ENCODE data around the gene SLC30A2.
A peak's percentile ranks its signal among the peaks of the same experiment; 100 is the strongest.

The SLC30A2 gene

DNA sequence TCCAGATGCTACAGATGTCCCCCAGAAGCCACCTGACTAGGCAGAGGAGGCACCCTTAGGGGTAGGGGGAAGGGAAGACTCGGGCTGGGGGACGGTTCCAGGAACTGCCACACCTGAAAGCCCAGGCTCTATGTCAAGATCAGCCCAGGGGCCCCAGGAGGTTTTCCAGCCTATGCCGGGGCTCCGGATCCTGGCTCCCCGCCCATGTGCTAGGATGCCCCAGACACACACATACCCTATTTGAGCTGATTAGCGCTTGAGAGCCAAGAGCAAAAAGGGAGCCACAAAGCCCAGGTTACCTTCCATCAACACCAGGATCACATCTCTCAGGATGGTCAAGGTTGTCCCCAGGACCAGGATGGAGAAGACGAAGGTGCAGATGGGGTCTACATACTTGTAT is 4.5 kb downstream of the SLC30A2 start:
- no peak for DNase-seq (ENCODE audit: low read depth in 3 of 3)

DNA sequence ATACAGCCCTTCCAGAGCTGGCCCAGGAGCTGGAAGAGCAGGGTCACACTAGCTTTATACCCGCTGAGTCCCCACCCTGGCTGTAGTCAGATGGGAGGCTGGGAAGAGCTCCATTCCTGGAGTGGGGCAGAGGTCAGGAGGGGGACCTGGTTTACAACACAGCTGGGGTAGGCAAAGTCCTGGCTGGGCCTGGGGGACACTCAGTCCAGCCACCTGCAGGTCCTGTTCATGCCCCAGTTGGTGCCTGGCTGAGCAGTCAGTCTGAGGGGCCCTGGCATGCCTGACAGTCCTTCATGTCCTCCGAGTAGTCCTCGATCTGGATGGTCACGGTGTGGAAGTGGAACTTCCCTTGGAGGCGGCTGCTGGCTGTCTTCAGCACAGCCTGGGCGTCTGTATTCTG is 7.0 kb downstream of the SLC30A2 start:
- no peak for DNase-seq (ENCODE audit: low read depth in 3 of 3)

DNA sequence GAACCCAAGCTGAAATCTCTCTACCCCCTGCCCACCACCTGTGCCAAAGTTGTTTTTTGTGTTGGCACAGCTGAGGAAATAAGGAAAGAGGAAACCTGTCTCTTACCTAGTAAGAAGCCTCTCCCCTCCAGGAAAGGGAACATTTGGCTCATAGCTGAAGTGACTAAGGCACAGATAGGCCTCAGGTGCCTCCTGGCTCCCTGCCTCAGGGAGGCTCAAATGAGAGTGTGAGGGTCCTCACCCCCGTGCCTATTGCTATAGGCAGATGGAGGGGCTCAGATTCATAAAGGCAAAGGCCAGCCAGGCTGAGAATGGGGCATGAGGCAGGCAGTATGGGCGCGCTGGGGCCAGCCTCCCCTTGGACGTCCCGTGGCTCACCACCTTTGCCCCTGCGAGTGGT is 7.4 kb downstream of the SLC30A2 start:
- no peak for DNase-seq (ENCODE audit: low read depth in 3 of 3)

DNA sequence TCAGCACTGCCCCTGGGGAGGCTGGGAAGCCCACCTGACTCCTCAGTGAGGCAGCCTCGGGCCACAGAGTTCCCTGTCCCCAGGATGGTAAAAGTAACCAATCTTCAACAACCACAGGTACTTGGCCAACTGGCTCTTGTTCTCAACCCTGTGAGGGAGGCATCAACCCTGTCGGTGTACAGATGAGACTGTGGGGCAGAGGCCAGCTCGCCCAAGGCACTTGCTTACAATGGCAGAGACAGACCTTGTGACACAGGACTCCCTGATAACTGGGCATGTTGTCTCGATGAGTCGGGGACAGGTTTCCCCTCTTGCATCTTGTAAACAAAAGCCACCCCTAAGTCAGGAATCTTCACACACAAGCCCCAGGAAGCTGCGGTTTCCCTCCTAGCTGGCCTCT is 8.0 kb downstream of the SLC30A2 start:
- no peak for DNase-seq (ENCODE audit: low read depth in 3 of 3)

DNA sequence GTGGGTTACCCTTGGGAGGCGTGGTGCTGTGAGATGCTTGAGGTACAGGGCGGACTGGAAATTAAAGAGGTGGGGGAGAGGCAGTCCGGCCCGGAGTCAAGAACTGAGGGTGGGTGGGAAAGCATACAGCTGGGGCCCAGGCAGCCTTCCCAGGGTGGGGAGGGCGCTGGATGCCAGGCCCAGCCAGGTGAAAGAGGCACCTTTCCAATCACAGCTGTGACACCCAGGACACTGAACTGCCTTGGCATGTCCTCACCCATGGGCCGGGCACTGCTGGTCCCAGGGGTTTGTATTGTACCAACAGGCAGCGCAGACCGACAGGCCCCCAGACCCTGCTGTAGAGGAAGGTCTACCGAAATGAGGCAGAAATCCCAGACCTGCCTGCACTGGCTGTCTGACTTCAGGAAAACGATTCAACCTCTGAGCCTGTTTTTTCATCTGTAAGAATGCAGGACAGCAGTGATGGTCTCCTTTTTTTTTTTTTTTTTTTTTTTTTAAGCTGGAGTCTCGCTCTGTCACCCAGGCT is 9.1 kb downstream of the SLC30A2 start:
- no peak for DNase-seq (ENCODE audit: low read depth in 3 of 3)

DNA sequence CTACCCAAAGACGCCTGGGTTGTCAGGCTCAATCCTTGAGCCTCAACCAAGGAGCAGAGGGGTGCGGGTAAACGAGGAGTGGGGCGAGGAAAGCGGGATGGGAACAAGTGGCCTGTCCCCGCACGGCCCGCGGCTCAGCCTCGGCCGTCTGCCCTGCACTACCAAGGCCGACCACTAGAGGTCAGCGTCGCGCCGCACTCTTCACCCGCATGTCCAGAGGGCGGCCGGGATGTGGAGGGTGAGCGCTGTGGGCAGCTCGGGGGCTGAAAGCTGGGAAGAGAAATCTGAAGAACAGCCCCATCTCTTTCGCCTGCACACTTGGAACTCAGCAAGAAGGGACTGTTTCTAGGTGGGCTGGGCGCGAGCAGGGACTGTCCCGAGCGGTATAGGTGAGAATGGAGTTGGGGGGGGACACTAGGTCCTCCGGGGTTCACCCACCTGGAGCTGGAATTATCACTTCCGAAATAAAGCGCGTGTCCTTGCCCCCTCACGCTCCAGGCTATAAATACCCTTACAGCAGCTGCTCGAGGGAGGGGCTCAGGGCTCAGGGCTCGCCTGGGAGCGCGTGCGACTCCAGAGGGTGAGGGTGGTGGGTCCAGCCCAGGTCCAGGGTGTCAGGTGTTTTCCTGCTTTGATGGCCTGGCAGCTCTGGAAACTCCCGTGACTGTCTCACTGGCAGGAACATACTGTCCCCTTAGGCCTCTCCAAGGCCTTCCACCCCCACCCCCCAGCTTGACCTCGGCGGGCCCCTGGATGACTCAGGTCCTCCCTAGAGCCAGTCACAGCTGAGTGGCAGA is 9.8 kb downstream of the SLC30A2 start:
- peak; percentile 46 to 72 (median 56) for DNase-seq (ENCODE audit: low read depth in 3 of 3)

DNA sequence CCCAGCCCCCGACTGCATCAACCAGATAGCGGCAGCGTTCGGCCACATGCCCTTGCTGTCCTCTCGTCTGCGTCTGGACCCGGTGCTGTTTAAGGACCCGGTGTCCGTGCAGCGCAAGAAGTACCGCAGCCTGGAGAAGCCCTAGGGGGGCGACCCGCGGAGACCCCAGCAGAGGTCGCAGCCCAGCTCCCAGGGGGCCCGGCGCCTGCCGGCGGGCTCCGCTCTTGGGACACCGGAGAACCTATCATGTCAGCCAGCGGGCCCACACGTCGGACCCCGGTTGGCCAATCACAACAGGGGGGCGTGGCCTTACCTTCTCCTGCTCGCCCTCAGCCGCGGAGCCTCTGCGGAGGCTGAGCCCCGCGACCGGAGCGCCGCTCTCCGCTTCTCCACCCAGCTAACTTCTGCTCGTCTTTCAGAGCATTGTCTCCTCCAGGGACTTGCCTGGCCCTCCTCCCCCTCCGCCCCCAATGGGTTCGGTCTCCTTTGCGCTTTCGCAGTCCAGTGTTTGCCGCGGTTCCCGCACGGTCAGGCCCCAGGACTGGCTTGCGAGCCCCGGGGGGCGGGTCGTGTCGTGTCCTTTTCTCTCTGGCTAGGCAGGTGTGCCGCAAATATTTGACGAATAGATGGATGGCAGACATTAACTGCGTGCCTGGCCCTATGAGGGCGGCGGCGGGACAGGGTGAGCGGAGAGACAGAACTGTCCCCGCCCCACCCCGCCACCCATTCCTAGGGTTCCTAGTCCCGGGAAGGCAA is 10.5 kb downstream of the SLC30A2 start:
- peak; percentile 81 to 93 (median 89) for DNase-seq (ENCODE audit: low read depth in 3 of 3)

DNA sequence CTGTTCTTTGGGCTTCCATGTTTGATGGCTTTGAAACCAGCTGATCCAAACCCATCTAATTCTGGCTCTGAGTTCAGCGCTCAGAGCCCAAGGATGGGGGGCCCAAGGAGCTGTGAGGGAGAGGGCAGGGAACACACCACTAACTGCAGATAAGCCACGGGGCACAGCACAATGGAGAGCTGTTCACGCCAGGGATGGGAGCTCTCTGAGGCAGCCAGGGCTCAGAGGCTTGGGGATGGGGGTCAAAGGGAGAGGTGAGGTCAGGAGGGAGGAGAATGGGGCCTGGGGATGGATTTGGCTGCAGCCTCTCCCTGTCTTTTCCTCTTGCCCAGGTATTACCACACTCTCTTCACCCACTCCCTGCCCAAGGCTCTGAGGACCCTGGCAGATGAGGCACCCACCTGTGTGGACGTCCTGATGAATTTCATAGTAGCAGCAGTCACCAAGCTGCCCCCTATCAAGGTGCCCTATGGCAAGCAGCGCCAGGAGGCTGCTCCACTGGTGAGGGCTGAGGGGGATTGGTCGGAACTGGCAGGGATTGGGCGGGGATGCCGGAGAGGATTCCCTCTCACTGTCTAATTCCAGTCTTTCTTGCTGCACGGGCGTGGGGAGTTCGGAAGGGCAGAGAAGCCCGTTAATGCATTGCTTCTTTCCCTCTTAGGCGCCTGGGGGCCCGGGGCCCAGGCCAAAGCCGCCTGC is 11.3 kb downstream of the SLC30A2 start:
- DNase-seq (ENCODE audit: low read depth in 3 of 3): no peak

DNA sequence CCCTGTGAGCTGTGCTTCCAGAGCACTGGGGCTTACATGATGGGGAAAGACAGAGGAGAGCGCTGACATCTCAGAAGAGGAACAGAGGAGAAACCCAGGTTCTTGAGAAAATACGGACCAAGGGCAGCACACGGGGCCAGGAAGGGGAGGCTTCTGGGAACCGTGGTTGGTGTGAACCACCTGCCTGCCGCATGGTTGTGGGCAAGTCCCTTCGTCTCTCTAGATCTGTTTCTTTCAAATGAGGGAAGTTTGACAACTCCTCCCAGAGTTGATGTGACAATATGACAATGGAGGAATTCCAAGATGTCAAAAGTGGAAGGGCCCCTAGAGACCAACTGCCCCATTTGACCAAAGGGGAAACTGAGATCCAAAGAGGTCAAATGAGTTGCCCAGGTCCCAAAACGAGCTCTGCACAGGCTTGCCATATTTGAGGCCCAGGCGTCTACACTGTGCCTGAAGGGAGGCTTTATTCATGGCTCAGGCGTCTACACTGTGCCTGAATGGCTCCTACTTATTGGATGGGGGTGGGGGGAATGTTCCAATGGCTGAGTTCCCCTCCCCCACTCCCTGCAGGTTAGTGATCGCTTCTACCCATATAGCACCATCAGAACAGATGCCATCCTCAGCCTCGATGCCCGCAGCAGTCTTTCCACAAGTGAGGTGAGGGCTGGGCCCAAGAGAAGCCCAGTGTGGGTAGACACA is 13.1 kb downstream of the SLC30A2 start:
- no peak for DNase-seq (ENCODE audit: low read depth in 3 of 3)

DNA sequence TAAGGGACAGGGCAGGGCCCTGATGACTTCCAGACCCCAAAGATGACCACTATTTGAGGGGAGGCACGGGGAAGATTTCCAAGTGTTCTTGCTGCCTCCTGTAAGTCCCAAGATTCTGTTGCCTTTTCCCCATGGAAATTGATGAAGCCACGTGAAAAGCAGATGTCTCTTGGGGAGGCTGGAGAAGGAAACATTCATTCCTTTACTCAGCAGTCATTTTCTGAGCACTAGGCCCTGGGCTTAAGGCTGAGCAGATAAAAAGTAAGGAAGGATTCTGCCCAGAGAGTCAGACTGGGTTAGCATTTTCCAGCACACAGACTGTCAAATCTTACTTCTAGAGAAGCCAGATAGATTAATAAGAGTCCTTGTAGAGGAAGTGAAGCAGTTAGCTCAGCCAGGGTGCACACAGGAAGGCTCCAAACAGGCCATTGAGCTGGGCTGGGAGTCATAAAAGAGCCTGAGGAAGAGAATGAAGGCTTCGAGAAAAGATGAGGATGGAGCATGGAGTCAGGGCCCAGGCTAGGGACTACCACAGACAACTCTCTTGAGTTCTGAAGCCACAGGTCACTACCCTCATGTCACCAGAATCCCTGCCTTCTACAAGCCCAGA is 14.2 kb downstream of the SLC30A2 start:
- no peak for DNase-seq (ENCODE audit: low read depth in 3 of 3)

DNA sequence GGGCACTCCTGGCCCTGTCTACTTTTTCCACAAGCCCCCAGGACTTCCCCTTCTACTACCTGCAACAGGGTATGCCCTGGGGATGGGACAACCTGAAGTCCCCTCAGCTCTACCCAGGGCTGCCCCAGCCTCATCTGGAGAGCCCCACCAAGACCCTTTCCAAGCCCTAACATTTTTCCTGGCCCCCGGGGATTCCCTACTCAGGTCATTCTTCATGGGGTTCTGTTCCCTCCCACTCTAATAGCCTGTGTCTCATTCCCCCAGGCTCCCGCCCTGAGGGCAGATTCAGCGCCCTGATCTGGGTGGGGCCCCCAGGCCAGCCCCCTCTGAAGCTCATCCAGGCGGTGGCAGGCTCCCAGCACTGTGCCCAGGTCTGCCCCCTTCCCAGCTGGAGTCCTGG is 14.7 kb downstream of the SLC30A2 start:
- no peak for DNase-seq (ENCODE audit: low read depth in 3 of 3)

DNA sequence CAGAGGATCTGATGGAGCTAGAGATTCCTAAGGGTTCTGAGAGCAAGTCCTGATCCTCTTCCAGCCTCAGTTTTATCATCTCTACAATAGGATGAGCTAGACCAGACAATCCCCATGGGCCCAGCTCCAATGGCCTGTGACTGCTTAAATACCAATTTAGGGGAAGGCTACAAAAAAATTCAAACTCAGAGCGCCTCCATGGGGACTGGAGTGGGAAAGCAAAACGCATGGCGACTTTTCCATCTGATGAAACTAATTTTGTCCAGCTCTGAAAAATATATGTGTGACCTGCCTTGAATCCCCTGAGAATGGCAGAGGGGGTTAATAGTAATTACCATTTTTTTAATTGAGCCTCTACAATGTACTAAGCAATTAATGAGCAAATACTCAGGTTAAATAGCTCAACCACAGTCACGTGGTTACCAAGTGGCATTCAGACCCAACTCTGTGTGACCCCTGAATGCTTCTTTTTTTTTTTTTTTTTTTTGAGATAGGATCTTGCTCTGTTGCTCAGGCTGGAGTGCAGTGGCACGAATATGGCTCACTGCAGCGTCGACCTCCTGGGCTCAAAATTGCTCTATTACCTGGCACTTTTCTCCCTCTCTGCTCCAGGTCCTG is 15.9 kb downstream of the SLC30A2 start:
- DNase-seq (ENCODE audit: low read depth in 3 of 3): no peak

DNA sequence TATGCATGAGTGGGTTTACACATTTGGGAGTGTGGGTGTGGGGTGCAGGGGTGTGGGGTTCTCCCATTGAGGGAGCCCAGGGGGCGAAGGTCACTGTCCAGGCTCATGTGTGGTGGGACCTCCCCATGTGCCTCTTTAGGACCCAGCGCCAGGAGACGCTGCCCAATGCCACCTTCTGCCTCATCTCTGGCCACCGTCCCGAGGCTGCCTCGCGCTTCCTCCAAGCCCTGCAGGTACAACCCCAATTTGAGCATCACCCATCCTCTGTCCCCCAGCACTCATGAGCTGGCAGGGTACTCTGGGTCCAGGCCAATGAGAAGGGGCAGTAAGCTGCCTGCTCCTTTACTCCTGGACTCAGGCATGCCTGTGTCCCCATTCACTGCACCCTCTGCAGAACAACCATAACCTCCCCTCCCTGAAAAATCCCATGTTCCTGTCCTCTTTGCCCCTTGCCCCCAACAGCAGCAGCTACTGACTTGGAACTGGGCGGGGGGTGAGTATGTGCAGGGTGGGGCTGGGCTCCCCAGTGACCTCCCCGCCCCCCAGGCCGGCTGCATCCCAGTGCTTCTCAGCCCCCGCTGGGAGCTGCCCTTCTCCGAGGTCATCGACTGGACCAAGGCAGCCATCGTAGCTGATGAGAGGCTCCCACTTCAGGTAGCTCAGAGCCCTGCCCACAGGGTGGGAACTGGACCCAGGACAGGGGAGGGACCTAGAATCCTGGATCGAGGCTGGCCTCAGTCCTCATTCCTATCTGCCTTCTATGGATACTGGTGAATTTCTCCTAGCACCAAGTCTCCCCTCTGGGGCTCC is 16.7 kb downstream of the SLC30A2 start:
- no peak for DNase-seq (ENCODE audit: low read depth in 3 of 3)

DNA sequence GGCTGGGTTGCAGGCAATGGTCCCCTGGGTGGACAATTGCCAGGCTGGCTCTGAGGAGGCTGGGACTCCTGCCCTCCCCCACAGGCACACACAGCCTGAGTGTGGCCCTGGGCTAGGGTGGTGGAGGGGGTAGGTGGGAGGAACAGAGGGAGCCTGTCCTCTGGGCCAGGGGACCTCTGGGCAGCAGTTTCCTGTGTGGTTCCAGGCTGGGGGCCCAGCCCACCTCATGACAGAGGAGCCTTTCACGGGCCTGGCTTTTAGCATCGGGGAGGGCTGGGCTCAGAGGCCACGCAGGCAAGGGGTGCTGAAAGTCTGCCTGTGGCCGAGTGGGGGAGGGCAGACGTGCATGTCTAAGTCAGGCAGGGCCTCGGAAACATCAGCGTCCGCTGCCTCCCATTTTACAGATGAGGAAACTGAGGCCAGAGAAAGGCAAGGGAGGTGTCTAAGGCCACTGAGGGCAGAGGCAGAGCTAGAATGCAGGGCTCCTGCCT is 17.4 kb downstream of the SLC30A2 start:
- DNase-seq (ENCODE audit: low read depth in 3 of 3): no peak

DNA sequence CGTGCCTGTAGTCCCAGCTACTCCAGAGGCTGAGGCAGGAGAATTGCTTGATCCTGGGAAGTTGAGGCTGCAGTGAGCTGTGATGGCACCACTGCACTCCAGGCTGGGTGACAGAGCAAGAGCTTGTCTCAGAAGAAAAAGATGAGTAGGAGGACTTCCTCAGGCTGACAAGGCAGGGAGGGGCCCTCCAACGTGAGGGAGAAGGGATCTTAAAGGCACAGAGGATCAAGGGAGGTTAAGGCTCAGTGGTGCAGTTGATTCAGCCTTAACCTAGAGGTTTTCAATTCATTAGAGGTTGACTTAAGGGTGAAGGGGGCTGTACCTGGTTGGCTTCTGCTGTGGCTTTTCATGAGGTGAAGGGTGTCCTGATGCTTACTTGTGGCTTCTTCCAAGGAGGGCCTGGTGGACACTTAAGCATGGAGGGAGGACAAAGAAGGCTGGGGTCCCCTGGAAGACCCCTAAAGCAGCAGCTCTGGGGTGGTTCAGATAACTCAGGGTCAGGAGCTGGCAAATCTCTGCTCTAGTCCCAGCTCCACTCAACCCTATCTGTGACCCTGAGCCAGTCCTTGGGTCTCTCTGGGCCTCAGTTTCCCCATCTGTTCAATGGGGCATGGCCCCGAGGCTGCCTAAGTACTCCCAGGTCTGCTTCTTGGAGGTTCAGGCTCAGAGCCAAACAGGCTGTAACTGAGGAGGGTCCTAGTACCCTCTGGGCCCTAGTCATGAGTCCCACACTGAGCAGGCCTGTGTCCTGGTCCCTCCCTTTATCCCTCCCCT is 18.0 kb downstream of the SLC30A2 start:
- DNase-seq (ENCODE audit: low read depth in 3 of 3): no peak

DNA sequence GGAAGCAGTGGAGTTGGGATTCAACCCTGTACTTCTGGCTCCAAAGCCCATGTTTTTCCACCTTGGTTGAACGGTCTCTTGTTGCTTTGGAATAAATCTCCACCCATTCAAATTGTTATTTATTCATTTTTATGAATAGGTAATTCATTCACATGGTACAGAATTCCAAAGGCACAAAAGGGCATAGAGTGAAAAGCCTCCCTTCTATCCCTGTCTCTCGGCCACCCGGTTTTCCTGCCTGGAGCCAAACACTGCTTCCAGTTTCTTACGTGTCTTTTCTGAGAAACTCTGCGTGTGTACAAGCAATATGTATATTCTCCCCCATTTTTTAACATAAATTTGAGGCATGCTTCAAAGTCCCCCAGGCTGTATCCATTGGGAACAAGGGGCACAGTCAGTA is 20.4 kb downstream of the SLC30A2 start:
- no peak for DNase-seq (ENCODE audit: low read depth in 3 of 3)

DNA sequence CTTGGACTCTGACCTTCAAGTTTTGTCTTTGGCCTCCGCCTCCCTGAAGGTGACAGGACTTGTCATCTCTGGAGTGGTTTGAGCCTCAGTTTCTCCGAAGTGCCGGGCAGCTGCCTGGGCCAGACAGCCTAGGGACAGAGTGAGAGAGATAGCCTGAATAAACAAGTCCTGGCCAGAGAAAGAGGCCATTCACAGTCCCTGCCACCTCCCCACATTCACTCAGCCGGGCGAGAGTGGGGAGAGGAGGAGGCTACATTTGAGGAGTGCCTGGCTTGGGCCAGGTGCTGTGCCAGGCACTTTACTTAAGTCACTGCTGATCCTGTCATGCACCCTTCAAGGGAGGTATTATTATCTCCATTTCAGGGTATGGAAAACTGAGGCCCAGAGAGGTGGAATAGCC is 20.9 kb downstream of the SLC30A2 start:
- DNase-seq (ENCODE audit: low read depth in 3 of 3): no peak

DNA sequence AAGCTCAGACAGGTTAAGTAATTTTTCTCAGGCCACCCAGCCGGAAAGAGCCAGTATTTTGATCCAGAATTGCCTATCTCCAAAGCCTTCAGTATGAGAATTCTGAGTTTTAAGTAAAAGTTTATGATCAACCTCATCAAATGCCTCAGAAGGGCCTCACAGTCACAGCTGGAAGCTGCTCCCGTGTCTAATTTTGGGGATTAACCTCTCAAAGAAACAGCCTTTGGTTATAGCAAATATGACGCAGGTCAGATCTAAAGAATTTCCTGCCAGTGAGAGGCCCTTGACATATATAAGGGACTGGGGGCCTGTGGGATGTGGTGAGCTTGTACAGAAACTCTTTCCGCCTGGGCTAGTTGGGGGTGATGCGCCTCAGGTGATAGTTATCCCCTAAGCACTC is 22.1 kb downstream of the SLC30A2 start:
- DNase-seq (ENCODE audit: low read depth in 3 of 3): no peak

DNA sequence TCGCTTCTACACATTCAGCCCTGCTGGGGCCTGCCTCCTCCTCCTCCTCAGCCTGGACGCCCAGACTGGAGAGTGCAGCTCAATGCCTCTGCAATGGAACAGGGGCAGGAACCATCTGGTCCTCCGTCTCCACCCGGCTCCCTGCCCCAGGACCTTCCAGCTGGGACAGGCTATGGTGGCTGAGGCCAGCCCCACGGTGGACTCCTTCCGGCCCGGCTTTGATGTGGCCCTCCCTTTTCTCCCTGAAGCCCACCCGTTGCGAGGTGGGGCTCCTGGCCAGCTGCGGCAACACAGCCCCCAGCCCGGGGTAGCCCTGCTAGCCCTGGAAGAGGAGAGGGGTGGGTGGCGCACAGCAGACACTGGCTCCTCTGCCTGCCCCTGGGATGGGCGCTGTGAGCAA is 22.9 kb downstream of the SLC30A2 start:
- DNase-seq (ENCODE audit: low read depth in 3 of 3): no peak
